ENCODE measurements around the gene ANK3. TPM values are rescaled to one million over a fixed set of nuclear protein-coding genes. Genes with fewer than 3 reads are reported as not detected.
"Not testable (repeated sequence)": the region's sequence is repeated elsewhere in the genome, so short reads cannot be mapped to it uniquely, and the experiment has no call there.

The ANK3 gene
- total RNA-seq, 1 experiment from 2014 or later: 29.8 TPM

DNA sequence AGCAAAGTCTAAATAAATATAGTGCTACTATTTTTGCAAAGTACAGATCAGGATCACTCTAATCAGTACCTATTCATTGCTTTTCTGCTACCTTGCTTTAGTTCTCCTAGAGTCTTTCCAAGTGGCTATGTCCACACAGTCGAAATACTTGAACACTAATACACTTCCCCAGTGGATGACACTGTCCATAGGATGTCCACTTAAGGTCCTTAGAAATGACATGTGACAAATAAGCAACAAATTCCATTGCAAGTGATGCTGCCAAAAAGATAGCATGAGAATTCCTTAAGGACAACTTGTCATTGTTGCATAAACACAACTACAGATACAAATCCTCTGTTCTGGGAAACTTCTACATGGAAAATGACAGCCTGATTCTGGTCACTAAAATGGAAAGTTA lies 93.6 kb downstream of the ANK3 start:
- H3K36me3 Mint-ChIP-seq (ENCODE audit: insufficient read depth, unreplicated experiment): no peaks in the 10 kb centered on the region
- BruUV-seq (replicated peaks): no TSS peak
- no peaks in the 10 kb centered on the region for H3K9me3 Mint-ChIP-seq (ENCODE audit: low read depth, unreplicated experiment)
- TF ChIP-seq, protein P1, sequence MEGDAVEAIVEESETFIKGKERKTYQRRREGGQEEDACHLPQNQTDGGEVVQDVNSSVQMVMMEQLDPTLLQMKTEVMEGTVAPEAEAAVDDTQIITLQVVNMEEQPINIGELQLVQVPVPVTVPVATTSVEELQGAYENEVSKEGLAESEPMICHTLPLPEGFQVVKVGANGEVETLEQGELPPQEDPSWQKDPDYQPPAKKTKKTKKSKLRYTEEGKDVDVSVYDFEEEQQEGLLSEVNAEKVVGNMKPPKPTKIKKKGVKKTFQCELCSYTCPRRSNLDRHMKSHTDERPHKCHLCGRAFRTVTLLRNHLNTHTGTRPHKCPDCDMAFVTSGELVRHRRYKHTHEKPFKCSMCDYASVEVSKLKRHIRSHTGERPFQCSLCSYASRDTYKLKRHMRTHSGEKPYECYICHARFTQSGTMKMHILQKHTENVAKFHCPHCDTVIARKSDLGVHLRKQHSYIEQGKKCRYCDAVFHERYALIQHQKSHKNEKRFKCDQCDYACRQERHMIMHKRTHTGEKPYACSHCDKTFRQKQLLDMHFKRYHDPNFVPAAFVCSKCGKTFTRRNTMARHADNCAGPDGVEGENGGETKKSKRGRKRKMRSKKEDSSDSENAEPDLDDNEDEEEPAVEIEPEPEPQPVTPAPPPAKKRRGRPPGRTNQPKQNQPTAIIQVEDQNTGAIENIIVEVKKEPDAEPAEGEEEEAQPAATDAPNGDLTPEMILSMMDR (IDR thresholded peaks at IDR 0.05; ENCODE audit: unreplicated experiment): no peak
- intact Hi-C loops (cut with micrococcal nuclease; ENCODE audit: unreplicated experiment): no loop called here
- no peak overlapping the region for H3K27ac Mint-ChIP-seq (ENCODE audit: unreplicated experiment)
- peaks cover 8% of the 10 kb centered on the region for H3K4me1 Mint-ChIP-seq (ENCODE audit: low read depth, unreplicated experiment)
- H3K4me3 Mint-ChIP-seq (ENCODE audit: low read depth, unreplicated experiment): no peak overlapping the region
- DNase-seq: no peak
- CTCF ChIA-PET: interaction anchor here (0.6 kb wide), 1 partner anchor 1946 kb away, joined by 3 read pairs; no protein-coding TSS in a partner anchor
- H3K27me3 Mint-ChIP-seq (ENCODE audit: unreplicated experiment): no peaks in the 10 kb centered on the region

- Mint-ChIP-seq H3K27me3 (ENCODE audit: unreplicated experiment) (no peaks in the 10 kb centered on the region), H3K9me3 (ENCODE audit: low read depth, unreplicated experiment) (no peaks in the 10 kb centered on the region), H3K36me3 (ENCODE audit: insufficient read depth, unreplicated experiment) (no peaks in the 10 kb centered on the region), H3K4me1 (ENCODE audit: low read depth, unreplicated experiment) (peaks cover under 1% of the 10 kb centered on the region), H3K4me3 (ENCODE audit: low read depth, unreplicated experiment) (no peak overlapping the region), H3K27ac (ENCODE audit: unreplicated experiment) (no peak overlapping the region)
- no TSS peak for BruUV-seq (replicated peaks)
- intact Hi-C loops (cut with micrococcal nuclease; ENCODE audit: unreplicated experiment): no loop called here
- CTCF ChIA-PET: no interaction called here
- TF ChIP-seq, protein P1 (IDR thresholded peaks at IDR 0.05; ENCODE audit: unreplicated experiment): no peak
- DNase-seq: no peak
These were observed 94.4 kb downstream of the ANK3 start for GRCh38 chr10:60295028-60295937.

DNA sequence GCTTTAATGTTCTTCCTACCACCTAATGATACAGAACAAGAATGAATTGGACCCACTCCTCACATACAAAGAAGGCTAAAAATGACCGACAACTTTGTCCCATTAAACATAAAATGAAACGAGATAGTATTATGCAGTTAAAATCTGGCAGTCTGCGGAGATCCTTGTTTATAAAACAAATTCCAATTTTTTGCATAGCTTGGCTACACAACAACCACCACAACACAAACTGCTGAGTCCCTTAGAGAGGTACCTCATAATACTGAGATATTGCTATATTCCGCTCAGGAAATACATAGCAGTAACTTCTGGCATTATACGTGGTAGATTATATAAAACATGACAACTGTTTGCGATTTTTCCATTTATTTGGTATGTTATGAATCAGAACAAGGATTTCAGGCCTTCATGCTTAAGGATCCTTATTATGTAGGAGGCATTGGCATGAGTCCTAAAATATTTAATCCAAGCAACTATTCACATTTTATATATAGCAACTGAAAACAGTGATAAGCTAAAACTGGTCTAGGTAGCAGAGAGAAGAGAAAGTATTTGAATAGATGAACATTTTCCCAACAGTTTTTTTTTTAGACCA lies 96.0 kb downstream of the ANK3 start:
- no peak for DNase-seq
- Mint-ChIP-seq H3K4me3 (ENCODE audit: low read depth, unreplicated experiment) (no peak overlapping the region), H3K36me3 (ENCODE audit: insufficient read depth, unreplicated experiment) (no peaks in the 10 kb centered on the region), H3K27me3 (ENCODE audit: unreplicated experiment) (no peaks in the 10 kb centered on the region), H3K4me1 (ENCODE audit: low read depth, unreplicated experiment) (no peaks in the 10 kb centered on the region), H3K27ac (ENCODE audit: unreplicated experiment) (no peak overlapping the region), H3K9me3 (ENCODE audit: low read depth, unreplicated experiment) (no peaks in the 10 kb centered on the region)
- intact Hi-C loops (cut with micrococcal nuclease; ENCODE audit: unreplicated experiment): no loop called here
- BruUV-seq (replicated peaks): no TSS peak
- CTCF ChIA-PET: interaction anchor here (1.1 kb wide), 1 partner anchor 56 kb away, joined by 3 read pairs; no protein-coding TSS in a partner anchor
- TF ChIP-seq, protein P1 (IDR thresholded peaks at IDR 0.05; ENCODE audit: unreplicated experiment): no peak

- BruUV-seq (replicated peaks): no TSS peak
- no peaks in the 10 kb centered on the region for H3K4me1 Mint-ChIP-seq (ENCODE audit: low read depth, unreplicated experiment)
- intact Hi-C loops (cut with micrococcal nuclease; ENCODE audit: unreplicated experiment): no loop called here
- no peaks in the 10 kb centered on the region for H3K9me3 Mint-ChIP-seq (ENCODE audit: low read depth, unreplicated experiment)
- H3K27ac Mint-ChIP-seq (ENCODE audit: unreplicated experiment): no peak overlapping the region
- TF ChIP-seq, protein P1 (IDR thresholded peaks at IDR 0.05; ENCODE audit: unreplicated experiment): no peak
- H3K4me3 Mint-ChIP-seq (ENCODE audit: low read depth, unreplicated experiment): no peak overlapping the region
- no peaks in the 10 kb centered on the region for H3K36me3 Mint-ChIP-seq (ENCODE audit: insufficient read depth, unreplicated experiment)
- no peaks in the 10 kb centered on the region for H3K27me3 Mint-ChIP-seq (ENCODE audit: unreplicated experiment)
- DNase-seq: no peak
- CTCF ChIA-PET: interaction anchor here (1.1 kb wide), 1 partner anchor 56 kb away, joined by 3 read pairs; no protein-coding TSS in a partner anchor
These were observed 96.7 kb downstream of the ANK3 start for GRCh38 chr10:60292998-60293397.

DNA sequence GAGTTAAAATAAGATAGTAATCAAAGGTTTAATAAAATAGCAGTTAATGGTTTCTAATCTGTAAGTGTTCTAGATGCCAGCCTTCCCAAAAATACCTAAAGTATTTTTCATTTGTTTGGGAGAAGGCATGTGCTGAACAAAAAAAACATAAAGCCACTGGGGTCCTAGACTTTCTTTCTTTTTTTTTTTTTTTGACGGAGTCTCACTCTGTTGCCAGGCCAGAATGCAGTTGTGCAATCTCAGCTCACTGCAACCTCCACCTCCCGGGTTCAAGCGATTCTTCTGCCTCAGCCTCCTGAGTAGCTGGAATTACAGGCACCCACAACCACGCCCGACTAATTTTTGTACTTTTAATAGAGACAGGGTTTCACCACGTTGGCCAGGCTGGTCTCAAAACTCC lies 97.1 kb downstream of the ANK3 start:
- H3K27ac Mint-ChIP-seq (ENCODE audit: unreplicated experiment); H3K4me1 Mint-ChIP-seq (ENCODE audit: low read depth, unreplicated experiment); H3K27me3 Mint-ChIP-seq (ENCODE audit: unreplicated experiment); H3K36me3 Mint-ChIP-seq (ENCODE audit: insufficient read depth, unreplicated experiment); H3K9me3 Mint-ChIP-seq (ENCODE audit: low read depth, unreplicated experiment); BruUV-seq (replicated peaks); intact Hi-C loops (cut with micrococcal nuclease; ENCODE audit: unreplicated experiment); CTCF ChIA-PET; DNase-seq; H3K4me3 Mint-ChIP-seq (ENCODE audit: low read depth, unreplicated experiment): not testable (repeated sequence)
